ACHN (cell line): ENCODE results near the gene PEX10.
"Not testable (repeated sequence)": the region's sequence is repeated elsewhere in the genome, so short reads cannot be mapped to it uniquely, and the experiment has no call there.

Experiments used
- DNase-seq: peaks from one replicate; pipeline ENCODE4 v3.0.0-alpha.2; 2015
- in situ Hi-C: cut with HindIII; loops from 2 replicates; pipeline ENCODE4 v1.10.0; 2017; ENCODE audit warnings: low sequenced_read_pairs, low pct_ligation_motif_present, low pct_unique_long_range_greater_than_20kb

The PEX10 gene

GRCh38 chr1:2412395-2412772 lies at the start of gene PEX10:
PEX10 (minus strand) TSS chr1:2412564; CDS start chr1:2412502, 62 bp downstream.
- peak; percentile 93 for DNase-seq
- in situ Hi-C loops, result loop anchor here (25.0 kb wide), 1 partner anchor 100 kb away; no protein-coding TSS in a partner anchor

- in situ Hi-C loops, result no loop called here
- no peak for DNase-seq
These were observed 48.8 kb upstream of the PEX10 start for GRCh38 chr1:2460996-2461751.

- no peak for DNase-seq
- in situ Hi-C loops, result no loop called here
These were observed 47.8 kb upstream of the PEX10 start for GRCh38 chr1:2460203-2460602.

GRCh38 chr1:2459757-2460156 lies 47.4 kb upstream of the PEX10 start:
- peak; percentile 72 for DNase-seq
- in situ Hi-C loops, result no loop called here

- DNase-seq, in situ Hi-C loops: not testable (repeated sequence)
These were observed 46.9 kb upstream of the PEX10 start for GRCh38 chr1:2459102-2459753.

GRCh38 chr1:2458687-2459086 lies 46.3 kb upstream of the PEX10 start:
- in situ Hi-C loops, result no loop called here
- no peak for DNase-seq

GRCh38 chr1:2457444-2457843 lies 45.1 kb upstream of the PEX10 start:
- in situ Hi-C loops, result no loop called here
- DNase-seq, result no peak

GRCh38 chr1:2455757-2456156 lies 43.4 kb upstream of the PEX10 start:
- DNase-seq, result no peak
- in situ Hi-C loops, result no loop called here

GRCh38 chr1:2454227-2454626 lies 41.9 kb upstream of the PEX10 start:
- DNase-seq, result no peak

GRCh38 chr1:2452932-2453315 lies 40.6 kb upstream of the PEX10 start:
- no peak for DNase-seq
- in situ Hi-C loops, result no loop called here

More at GRCh38 chr1:2454227-2454626, 41.9 kb upstream of the PEX10 start:
- in situ Hi-C loops, result no loop called here

- in situ Hi-C loops, result no loop called here
- no peak for DNase-seq
These were observed 40.0 kb upstream of the PEX10 start for GRCh38 chr1:2452201-2452931.

- in situ Hi-C loops, result no loop called here
- DNase-seq, result peak; percentile 84
These were observed 39.4 kb upstream of the PEX10 start for GRCh38 chr1:2451741-2452140.

GRCh38 chr1:2449636-2450454 lies 37.5 kb upstream of the PEX10 start:
- in situ Hi-C loops, result no loop called here
- DNase-seq, result no peak

GRCh38 chr1:2448098-2448445 lies 35.7 kb upstream of the PEX10 start:
- in situ Hi-C loops, result no loop called here
- DNase-seq, result no peak

- DNase-seq, result no peak
These were observed 35.1 kb upstream of the PEX10 start for GRCh38 chr1:2447276-2448097.

GRCh38 chr1:2446861-2447260 lies 34.5 kb upstream of the PEX10 start:
- no peak for DNase-seq
- in situ Hi-C loops, result no loop called here

More at GRCh38 chr1:2447276-2448097, 35.1 kb upstream of the PEX10 start:
- in situ Hi-C loops, result no loop called here

GRCh38 chr1:2446394-2446793 lies 34.0 kb upstream of the PEX10 start:
- DNase-seq, result no peak
- in situ Hi-C loops, result no loop called here

GRCh38 chr1:2445823-2446215 lies 33.5 kb upstream of the PEX10 start:
- DNase-seq, result no peak
- in situ Hi-C loops, result no loop called here
